HEK293 (cell line): Measurements from ENCODE around the gene BOD1.

Source experiments
- MYNN ChIP-seq: fragments of 450-650 bp; formaldehyde crosslinking; IDR thresholded peaks from 2 replicates; pipeline ENCODE4 v1.5.1; 2016; ENCODE audit warnings: missing biosample characterization, missing genetic modification characterization, borderline replicate concordance
- SETDB1 ChIP-seq: IDR thresholded peaks from one replicate; pipeline ENCODE4 v1.6.1; 2017; ENCODE audit warnings: mild to moderate bottlenecking, low read length, moderate library complexity, mixed read lengths; ENCODE audit not compliant: insufficient read length
- ZEB2 ChIP-seq: fragments of 450-650 bp; formaldehyde crosslinking; IDR thresholded peaks from 2 replicates; pipeline ENCODE4 v1.5.1; 2016; ENCODE audit warnings: missing biosample characterization, missing genetic modification characterization
- ZNF175 ChIP-seq: fragments of 450-650 bp; formaldehyde crosslinking; IDR thresholded peaks from 2 replicates; pipeline ENCODE4 v1.5.1; 2016; ENCODE audit warnings: missing biosample characterization, missing genetic modification characterization
- ZNF184 ChIP-seq: fragments of 450-650 bp; IDR thresholded peaks from 2 replicates; pipeline ENCODE4 v1.5.1; 2018; ENCODE audit warnings: missing biosample characterization, mild to moderate bottlenecking, missing genetic modification characterization
- ZNF214 ChIP-seq: fragments of 450-650 bp; formaldehyde crosslinking; IDR thresholded peaks from 2 replicates; pipeline ENCODE4 v1.5.1; 2017; ENCODE audit warnings: missing biosample characterization, mild to moderate bottlenecking, missing genetic modification characterization, borderline replicate concordance
- ZNF324 ChIP-seq: fragments of 450-650 bp; formaldehyde crosslinking; IDR thresholded peaks from 2 replicates; pipeline ENCODE4 v1.5.1; 2016; ENCODE audit warnings: missing biosample characterization, missing genetic modification characterization
- ZNF501 ChIP-seq: fragments of 450-650 bp; formaldehyde crosslinking; IDR thresholded peaks from 2 replicates; pipeline ENCODE4 v1.5.1; 2016; ENCODE audit warnings: missing biosample characterization, missing genetic modification characterization
- TF ChIP-seq, protein P1 (sequence below): fragments of 450-650 bp; formaldehyde crosslinking; IDR thresholded peaks from 2 replicates; pipeline ENCODE4 v1.5.1; 2016; ENCODE audit warnings: missing biosample characterization, missing genetic modification characterization, borderline replicate concordance
- TF ChIP-seq, protein P2 (sequence below): fragments of 450-650 bp; formaldehyde crosslinking; IDR thresholded peaks from 2 replicates; pipeline ENCODE4 v1.5.1; 2016; ENCODE audit warnings: missing biosample characterization, missing genetic modification characterization
- TF ChIP-seq, protein P3 (sequence below): fragments of 450-650 bp; formaldehyde crosslinking; IDR thresholded peaks from 2 replicates; pipeline ENCODE4 v1.5.1; 2016; ENCODE audit warnings: missing biosample characterization, missing genetic modification characterization, low read depth
- TF ChIP-seq, protein P4 (sequence below): fragments of 450-650 bp; formaldehyde crosslinking; IDR thresholded peaks from 2 replicates; pipeline ENCODE4 v1.5.1; 2016; ENCODE audit warnings: missing biosample characterization, missing genetic modification characterization

DNA sequence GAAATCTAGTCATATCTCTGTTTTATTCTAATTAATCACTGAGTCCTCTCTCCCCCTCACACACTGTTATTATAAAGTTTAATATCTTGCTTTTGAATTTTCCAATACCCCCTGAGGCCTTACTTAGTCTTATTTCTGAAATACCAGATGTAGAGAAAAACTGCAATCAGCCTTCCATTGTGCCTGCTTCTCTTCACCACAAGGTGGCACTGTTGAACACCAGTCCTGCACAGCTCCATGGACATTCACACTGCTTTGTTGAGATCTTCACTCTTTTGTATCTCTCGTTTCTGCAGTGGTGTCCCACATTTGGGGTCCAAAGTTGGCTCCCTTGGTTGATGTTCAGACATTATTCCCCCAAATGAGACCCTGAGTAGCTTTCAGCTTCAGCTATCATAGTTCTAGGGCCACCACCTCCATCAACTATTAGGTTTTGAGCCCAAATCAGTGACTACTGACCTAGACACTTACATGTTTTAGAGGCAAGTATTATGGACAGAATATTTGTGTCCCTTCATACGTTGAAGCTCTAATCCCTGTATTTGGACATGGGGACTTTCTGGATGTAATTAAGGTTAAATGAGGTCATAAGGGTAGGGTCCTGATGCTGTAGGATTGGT lies 24.3 kb downstream of the BOD1 start:
- TF ChIP-seq SETDB1 (peak; percentile 95), ZNF175 (tag by site-specific recombination) (no peak), ZNF214 (tag by site-specific recombination) (no peak), MYNN (tag by site-specific recombination) (no peak), ZNF501 (tag by site-specific recombination) (no peak), ZEB2 (tag by site-specific recombination) (no peak), ZNF324 (tag by site-specific recombination) (no peak), ZNF184 (tag by site-specific recombination) (no peak)
- TF ChIP-seq, protein P1, sequence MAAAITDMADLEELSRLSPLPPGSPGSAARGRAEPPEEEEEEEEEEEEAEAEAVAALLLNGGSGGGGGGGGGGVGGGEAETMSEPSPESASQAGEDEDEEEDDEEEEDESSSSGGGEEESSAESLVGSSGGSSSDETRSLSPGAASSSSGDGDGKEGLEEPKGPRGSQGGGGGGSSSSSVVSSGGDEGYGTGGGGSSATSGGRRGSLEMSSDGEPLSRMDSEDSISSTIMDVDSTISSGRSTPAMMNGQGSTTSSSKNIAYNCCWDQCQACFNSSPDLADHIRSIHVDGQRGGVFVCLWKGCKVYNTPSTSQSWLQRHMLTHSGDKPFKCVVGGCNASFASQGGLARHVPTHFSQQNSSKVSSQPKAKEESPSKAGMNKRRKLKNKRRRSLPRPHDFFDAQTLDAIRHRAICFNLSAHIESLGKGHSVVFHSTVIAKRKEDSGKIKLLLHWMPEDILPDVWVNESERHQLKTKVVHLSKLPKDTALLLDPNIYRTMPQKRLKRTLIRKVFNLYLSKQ = no peak
- TF ChIP-seq, protein P2, sequence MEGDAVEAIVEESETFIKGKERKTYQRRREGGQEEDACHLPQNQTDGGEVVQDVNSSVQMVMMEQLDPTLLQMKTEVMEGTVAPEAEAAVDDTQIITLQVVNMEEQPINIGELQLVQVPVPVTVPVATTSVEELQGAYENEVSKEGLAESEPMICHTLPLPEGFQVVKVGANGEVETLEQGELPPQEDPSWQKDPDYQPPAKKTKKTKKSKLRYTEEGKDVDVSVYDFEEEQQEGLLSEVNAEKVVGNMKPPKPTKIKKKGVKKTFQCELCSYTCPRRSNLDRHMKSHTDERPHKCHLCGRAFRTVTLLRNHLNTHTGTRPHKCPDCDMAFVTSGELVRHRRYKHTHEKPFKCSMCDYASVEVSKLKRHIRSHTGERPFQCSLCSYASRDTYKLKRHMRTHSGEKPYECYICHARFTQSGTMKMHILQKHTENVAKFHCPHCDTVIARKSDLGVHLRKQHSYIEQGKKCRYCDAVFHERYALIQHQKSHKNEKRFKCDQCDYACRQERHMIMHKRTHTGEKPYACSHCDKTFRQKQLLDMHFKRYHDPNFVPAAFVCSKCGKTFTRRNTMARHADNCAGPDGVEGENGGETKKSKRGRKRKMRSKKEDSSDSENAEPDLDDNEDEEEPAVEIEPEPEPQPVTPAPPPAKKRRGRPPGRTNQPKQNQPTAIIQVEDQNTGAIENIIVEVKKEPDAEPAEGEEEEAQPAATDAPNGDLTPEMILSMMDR (tag by site-specific recombination) = no peak
- TF ChIP-seq, protein P3, sequence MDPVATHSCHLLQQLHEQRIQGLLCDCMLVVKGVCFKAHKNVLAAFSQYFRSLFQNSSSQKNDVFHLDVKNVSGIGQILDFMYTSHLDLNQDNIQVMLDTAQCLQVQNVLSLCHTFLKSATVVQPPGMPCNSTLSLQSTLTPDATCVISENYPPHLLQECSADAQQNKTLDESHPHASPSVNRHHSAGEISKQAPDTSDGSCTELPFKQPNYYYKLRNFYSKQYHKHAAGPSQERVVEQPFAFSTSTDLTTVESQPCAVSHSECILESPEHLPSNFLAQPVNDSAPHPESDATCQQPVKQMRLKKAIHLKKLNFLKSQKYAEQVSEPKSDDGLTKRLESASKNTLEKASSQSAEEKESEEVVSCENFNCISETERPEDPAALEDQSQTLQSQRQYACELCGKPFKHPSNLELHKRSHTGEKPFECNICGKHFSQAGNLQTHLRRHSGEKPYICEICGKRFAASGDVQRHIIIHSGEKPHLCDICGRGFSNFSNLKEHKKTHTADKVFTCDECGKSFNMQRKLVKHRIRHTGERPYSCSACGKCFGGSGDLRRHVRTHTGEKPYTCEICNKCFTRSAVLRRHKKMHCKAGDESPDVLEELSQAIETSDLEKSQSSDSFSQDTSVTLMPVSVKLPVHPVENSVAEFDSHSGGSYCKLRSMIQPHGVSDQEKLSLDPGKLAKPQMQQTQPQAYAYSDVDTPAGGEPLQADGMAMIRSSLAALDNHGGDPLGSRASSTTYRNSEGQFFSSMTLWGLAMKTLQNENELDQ (tag by site-specific recombination) = no peak
- TF ChIP-seq, protein P4, sequence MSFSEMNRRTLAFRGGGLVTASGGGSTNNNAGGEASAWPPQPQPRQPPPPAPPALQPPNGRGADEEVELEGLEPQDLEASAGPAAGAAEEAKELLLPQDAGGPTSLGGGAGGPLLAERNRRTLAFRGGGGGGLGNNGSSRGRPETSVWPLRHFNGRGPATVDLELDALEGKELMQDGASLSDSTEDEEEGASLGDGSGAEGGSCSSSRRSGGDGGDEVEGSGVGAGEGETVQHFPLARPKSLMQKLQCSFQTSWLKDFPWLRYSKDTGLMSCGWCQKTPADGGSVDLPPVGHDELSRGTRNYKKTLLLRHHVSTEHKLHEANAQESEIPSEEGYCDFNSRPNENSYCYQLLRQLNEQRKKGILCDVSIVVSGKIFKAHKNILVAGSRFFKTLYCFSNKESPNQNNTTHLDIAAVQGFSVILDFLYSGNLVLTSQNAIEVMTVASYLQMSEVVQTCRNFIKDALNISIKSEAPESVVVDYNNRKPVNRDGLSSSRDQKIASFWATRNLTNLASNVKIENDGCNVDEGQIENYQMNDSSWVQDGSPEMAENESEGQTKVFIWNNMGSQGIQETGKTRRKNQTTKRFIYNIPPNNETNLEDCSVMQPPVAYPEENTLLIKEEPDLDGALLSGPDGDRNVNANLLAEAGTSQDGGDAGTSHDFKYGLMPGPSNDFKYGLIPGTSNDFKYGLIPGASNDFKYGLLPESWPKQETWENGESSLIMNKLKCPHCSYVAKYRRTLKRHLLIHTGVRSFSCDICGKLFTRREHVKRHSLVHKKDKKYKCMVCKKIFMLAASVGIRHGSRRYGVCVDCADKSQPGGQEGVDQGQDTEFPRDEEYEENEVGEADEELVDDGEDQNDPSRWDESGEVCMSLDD (tag by site-specific recombination) = no peak
